HG02870 (cell line): Measurements from ENCODE around the gene GAPDHS.

ENCODE experiments used
- ATAC-seq: cut with Tn5 transposase; IDR thresholded peaks from one replicate; pipeline ENCODE4 v1.9.1; 2021; ENCODE audit warnings: mild to moderate bottlenecking, moderate library complexity; ENCODE audit not compliant: unreplicated experiment

Gene GAPDHS

GRCh38 chr19:35533201-35533821, at the start of gene GAPDHS:
TSS of gene GAPDHS (plus strand) at chr19:35533456. CDS start at chr19:35533528, 72 bp downstream.
- ATAC-seq: no peak

GRCh38 chr19:35484252-35485036, 48.8 kb upstream of the GAPDHS start:
- no peak for ATAC-seq

- no peak for ATAC-seq
Observed at GRCh38 chr19:35486268-35486708, 47.0 kb upstream of the GAPDHS start.

- ATAC-seq: no peak
Observed at GRCh38 chr19:35487656-35488182, 45.5 kb upstream of the GAPDHS start.

- no peak for ATAC-seq
Observed at GRCh38 chr19:35488677-35489076, 44.6 kb upstream of the GAPDHS start.

GRCh38 chr19:35490364-35490763, 42.9 kb upstream of the GAPDHS start, which contains the start of gene KRTDAP:
TSS of gene KRTDAP (minus strand) at chr19:35490464. CDS start at chr19:35490442, 22 bp downstream.
- no peak for ATAC-seq

- ATAC-seq: no peak
Observed at GRCh38 chr19:35491836-35492360, 41.4 kb upstream of the GAPDHS start.

- no peak for ATAC-seq
Observed at GRCh38 chr19:35493971-35494370, 39.3 kb upstream of the GAPDHS start.

- ATAC-seq: no peak
Observed at GRCh38 chr19:35495107-35496064, 37.9 kb upstream of the GAPDHS start.

- no peak for ATAC-seq
Observed at GRCh38 chr19:35497406-35497805, 35.9 kb upstream of the GAPDHS start.

GRCh38 chr19:35498220-35498619, 35.0 kb upstream of the GAPDHS start:
- no peak for ATAC-seq

- no peak for ATAC-seq
Observed at GRCh38 chr19:35498984-35499527, 34.2 kb upstream of the GAPDHS start.

- ATAC-seq: no peak
Observed at GRCh38 chr19:35500611-35501010, 32.6 kb upstream of the GAPDHS start.

- no peak for ATAC-seq
Observed at GRCh38 chr19:35501684-35502083, 31.6 kb upstream of the GAPDHS start.

- ATAC-seq: no peak
Observed at GRCh38 chr19:35502751-35503150, 30.5 kb upstream of the GAPDHS start.

- no peak for ATAC-seq
Observed at GRCh38 chr19:35506011-35506410, 27.2 kb upstream of the GAPDHS start.

- no peak for ATAC-seq
Observed at GRCh38 chr19:35507561-35507960, 25.7 kb upstream of the GAPDHS start.

- ATAC-seq: no peak
Observed at GRCh38 chr19:35508129-35508528, 25.1 kb upstream of the GAPDHS start.

- no peak for ATAC-seq
Observed at GRCh38 chr19:35509018-35509652, 24.1 kb upstream of the GAPDHS start.
